ENCODE results near the gene ABCC11.

DNA sequence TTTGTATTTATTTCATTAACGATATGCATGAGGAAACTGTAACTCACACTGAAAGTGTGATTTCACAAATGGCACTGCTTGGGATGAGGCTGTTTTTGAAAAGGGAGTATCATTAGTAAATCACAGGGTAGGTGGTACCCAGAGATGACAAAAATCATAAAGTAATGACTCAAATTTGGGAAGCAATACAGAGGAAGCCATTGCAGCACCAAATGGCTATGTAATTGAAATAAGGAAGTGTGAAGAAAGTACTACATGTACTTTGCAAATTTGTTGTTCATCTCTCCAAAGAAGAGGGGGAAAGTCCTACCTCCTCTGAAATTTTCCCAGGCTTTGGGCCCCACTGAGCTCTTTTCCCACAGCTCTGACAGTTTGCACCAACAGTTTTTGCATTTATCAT is 79.3 kb downstream of the ABCC11 start:
- no peak for TF ChIP-seq FOXM1 (IDR thresholded peaks at IDR 0.05; ENCODE audit: borderline replicate concordance)
- no peak for TF ChIP-seq SUZ12 (IDR thresholded peaks at IDR 0.05)
- TF ChIP-seq SP1 (IDR thresholded peaks at IDR 0.05), result no peak
- no peak for TF ChIP-seq FOXA1 (IDR thresholded peaks at IDR 0.05)
- TF ChIP-seq FOXK2 (IDR thresholded peaks at IDR 0.05), result no peak
- TF ChIP-seq BHLHE40 (IDR thresholded peaks at IDR 0.05; ENCODE audit: borderline replicate concordance), result no peak
- no peak for TF ChIP-seq NFRKB (IDR thresholded peaks at IDR 0.05)
- TF ChIP-seq TARDBP (IDR thresholded peaks at IDR 0.05), result no peak
- TF ChIP-seq LEF1 (IDR thresholded peaks at IDR 0.05; ENCODE audit: borderline replicate concordance), result no peak
- TF ChIP-seq HDGF (IDR thresholded peaks at IDR 0.05; ENCODE audit: borderline replicate concordance), result no peak
